Stimulated activated naive CD8-positive, alpha-beta T cell treated with anti-CD3 and anti-CD28 coated beads, Interleukin-15, amount 100 ng/mL, for 72 hours (primary cell): Measurements from ENCODE around the gene PTPRH.
"Not testable (repeated sequence)": the region's sequence is repeated elsewhere in the genome, so short reads cannot be mapped to it uniquely, and the experiment has no call there.

Source experiments
- ATAC-seq: fragments of 150-1000 bp; cut with Tn5 transposase; 2 replicates; pipeline ENCODE4 v1.10.0; 2021; ENCODE audit warnings: mild to moderate bottlenecking, moderate library complexity
- DNase-seq, 2 donors: peaks; one replicate each; pipeline ENCODE4 v3.0.0; 2021 to 2022
- H3K27ac Mint-ChIP-seq, 2 donors: one replicate each; pipeline ENCODE4 v1.8.0; 2022; ENCODE audit warnings: mild to moderate bottlenecking in 2 of 2, mixed read lengths in 2 of 2, moderate library complexity in 2 of 2
- H3K27me3 Mint-ChIP-seq: one replicate; pipeline ENCODE4 v1.8.0; 2022; ENCODE audit warnings: mixed read lengths
- H3K4me1 Mint-ChIP-seq: one replicate; pipeline ENCODE4 v1.8.0; 2022; ENCODE audit warnings: mild to moderate bottlenecking, mixed read lengths
- H3K4me3 Mint-ChIP-seq, 2 donors: one replicate each; pipeline ENCODE4 v1.8.0; 2022; ENCODE audit warnings: mild to moderate bottlenecking in 2 of 2, mixed read lengths in 2 of 2, moderate library complexity in 1 of 2
- H3K9me3 Mint-ChIP-seq, 2 donors: one replicate each; pipeline ENCODE4 v1.8.0; 2022; ENCODE audit warnings: mixed read lengths in 2 of 2

PTPRH gene

GRCh38 chr19:55231391-55232285 lies 22.3 kb upstream of the PTPRH start:
- Mint-ChIP-seq H3K4me1 (peaks cover 16% of the 10 kb centered on the region), H3K27me3 (no peaks in the 10 kb centered on the region), H3K9me3 (no peaks in the 10 kb centered on the region), H3K4me3 (no peak overlapping the region), H3K27ac (peak overlapping the region in 1 of 2 donors; percentile 72)
- DNase-seq (no peak), ATAC-seq (no peak)

- Mint-ChIP-seq H3K27ac (no peak overlapping the region), H3K27me3 (no peaks in the 10 kb centered on the region), H3K9me3 (no peaks in the 10 kb centered on the region), H3K4me3 (no peak overlapping the region), H3K4me1 (peaks cover 10% of the 10 kb centered on the region)
- no peak for ATAC-seq
- no peak for DNase-seq
Observed at GRCh38 chr19:55230780-55231179, 21.5 kb upstream of the PTPRH start.

- H3K9me3 Mint-ChIP-seq: no peaks in the 10 kb centered on the region
- no peak overlapping the region for H3K4me3 Mint-ChIP-seq
- DNase-seq (no peak), ATAC-seq (no peak)
- peak overlapping the region in 1 of 2 donors; percentile 93 for H3K27ac Mint-ChIP-seq
- H3K4me1 Mint-ChIP-seq: peaks cover 13% of the 10 kb centered on the region
- no peaks in the 10 kb centered on the region for H3K27me3 Mint-ChIP-seq
Observed at GRCh38 chr19:55230329-55230728, 21.0 kb upstream of the PTPRH start.

- no peak overlapping the region for H3K27ac Mint-ChIP-seq
- peaks cover 10% of the 10 kb centered on the region for H3K4me1 Mint-ChIP-seq
- no peaks in the 10 kb centered on the region for H3K9me3 Mint-ChIP-seq
- no peak for ATAC-seq
- no peaks in the 10 kb centered on the region for H3K27me3 Mint-ChIP-seq
- no peak overlapping the region for H3K4me3 Mint-ChIP-seq
- DNase-seq: no peak
Observed at GRCh38 chr19:55229789-55230182, 20.5 kb upstream of the PTPRH start.

GRCh38 chr19:55229145-55229788 lies 20.0 kb upstream of the PTPRH start:
- H3K27ac Mint-ChIP-seq: no peak overlapping the region
- H3K9me3 Mint-ChIP-seq: no peaks in the 10 kb centered on the region
- ATAC-seq (no peak), DNase-seq (no peak)
- peaks cover 10% of the 10 kb centered on the region for H3K4me1 Mint-ChIP-seq
- H3K27me3 Mint-ChIP-seq: no peaks in the 10 kb centered on the region
- H3K4me3 Mint-ChIP-seq: peak overlapping the region in 1 of 2 donors; percentile 24

GRCh38 chr19:55228403-55229031 lies 19.2 kb upstream of the PTPRH start, which contains the start of gene TMEM86B:
Gene TMEM86B, minus strand, starts transcription at chr19:55228763. Its CDS starts 22 bp downstream, at chr19:55228741.
- no peaks in the 10 kb centered on the region for H3K9me3 Mint-ChIP-seq
- DNase-seq: no peak
- peak within 1 kb of the TSS in 1 of 2 donors; percentile 24 for H3K4me3 Mint-ChIP-seq
- H3K27ac Mint-ChIP-seq: peak within 1 kb of the TSS; percentile 33 to 74
- no peak for ATAC-seq
- H3K27me3 Mint-ChIP-seq: no peaks in the 10 kb centered on the region
- H3K4me1 Mint-ChIP-seq: peaks cover 10% of the 10 kb centered on the region

GRCh38 chr19:55228015-55228391 lies 18.7 kb upstream of the PTPRH start:
- H3K4me1 Mint-ChIP-seq: peaks cover 10% of the 10 kb centered on the region
- H3K4me3 Mint-ChIP-seq: no peak overlapping the region
- DNase-seq (no peak), ATAC-seq (no peak)
- H3K27ac Mint-ChIP-seq: peak overlapping the region; percentile 33 to 74
- no peaks in the 10 kb centered on the region for H3K9me3 Mint-ChIP-seq
- no peaks in the 10 kb centered on the region for H3K27me3 Mint-ChIP-seq

- Mint-ChIP-seq H3K4me1 (peaks cover 10% of the 10 kb centered on the region), H3K4me3 (no peak overlapping the region), H3K27me3 (no peaks in the 10 kb centered on the region), H3K27ac (peak overlapping the region in 1 of 2 donors; percentile 74), H3K9me3 (no peaks in the 10 kb centered on the region)
- ATAC-seq (peak; percentile 22), DNase-seq (no peak)
Observed at GRCh38 chr19:55227241-55228014, 18.1 kb upstream of the PTPRH start.

GRCh38 chr19:55226788-55227187 lies 17.5 kb upstream of the PTPRH start:
- Mint-ChIP-seq H3K4me3 (no peak overlapping the region), H3K4me1 (peaks cover 10% of the 10 kb centered on the region), H3K9me3 (no peaks in the 10 kb centered on the region), H3K27me3 (no peaks in the 10 kb centered on the region), H3K27ac (no peak overlapping the region)
- DNase-seq (no peak), ATAC-seq (no peak)

- Mint-ChIP-seq H3K9me3 (peaks cover 1 to 3% of the 10 kb centered on the region in 2 donors), H3K27ac (no peak overlapping the region), H3K4me1 (peaks cover 10% of the 10 kb centered on the region), H3K27me3 (no peaks in the 10 kb centered on the region), H3K4me3 (no peak overlapping the region)
- ATAC-seq: no peak
- no peak for DNase-seq
Observed at GRCh38 chr19:55226273-55226672, 17.0 kb upstream of the PTPRH start.

GRCh38 chr19:55225415-55225958 lies 16.2 kb upstream of the PTPRH start:
- peaks cover 6 to 9% of the 10 kb centered on the region in 2 donors for H3K9me3 Mint-ChIP-seq
- peaks cover 10% of the 10 kb centered on the region for H3K4me1 Mint-ChIP-seq
- H3K27me3 Mint-ChIP-seq: no peaks in the 10 kb centered on the region
- no peak overlapping the region for H3K4me3 Mint-ChIP-seq
- no peak for DNase-seq
- H3K27ac Mint-ChIP-seq: peak overlapping the region in 1 of 2 donors; percentile 77
- ATAC-seq: no peak

- H3K4me3 Mint-ChIP-seq, H3K27me3 Mint-ChIP-seq, DNase-seq, ATAC-seq: not testable (repeated sequence)
- Mint-ChIP-seq H3K9me3 (peaks cover 6 to 15% of the 10 kb centered on the region in 2 donors), H3K27ac (peak overlapping the region in 1 of 2 donors; percentile 77), H3K4me1 (peaks cover 10% of the 10 kb centered on the region)
Observed at GRCh38 chr19:55224679-55225414, 15.5 kb upstream of the PTPRH start.

GRCh38 chr19:55224038-55224665 lies 14.9 kb upstream of the PTPRH start:
- Mint-ChIP-seq H3K4me1 (peaks cover 10% of the 10 kb centered on the region), H3K9me3 (peaks cover 6 to 15% of the 10 kb centered on the region in 2 donors), H3K27ac (peak overlapping the region in 1 of 2 donors; percentile 95), H3K27me3 (no peaks in the 10 kb centered on the region), H3K4me3 (no peak overlapping the region)
- ATAC-seq (no peak), DNase-seq (no peak)
